Adrenal gland (tissue), 12 donors: ENCODE measurements around the gene LPAR2. TPM values are rescaled to one million over a fixed set of nuclear protein-coding genes. Genes with fewer than 3 reads are reported as not detected.
"Not testable (repeated sequence)": the region's sequence is repeated elsewhere in the genome, so short reads cannot be mapped to it uniquely, and the experiment has no call there.

ENCODE experiments used
- DNase-seq, 7 donors: peaks; one replicate each; pipeline ENCODE4 v3.0.0-alpha.2; 2019 to 2020
- H3K27ac ChIP-seq, 5 donors: fragments of 200-600 bp; sonication (generic) in 4 of 5; 1 replicate in 3 of 5; 2 replicates in 2 of 5; pipeline versions ENCODE4 v1.5.1 to v1.8.0; 2016 to 2020; ENCODE audit warnings: mild to moderate bottlenecking in 1 of 5
- H3K27me3 ChIP-seq: fragments of 200-600 bp; 2 replicates; pipeline ENCODE4 v1.8.0; 2021
- H3K36me3 ChIP-seq, 2 donors: fragments of 200-600 bp; replicated peaks in 1 of 2; 1 replicate in 1 of 2; 2 replicates in 1 of 2; pipeline versions ENCODE4 v1.5.1 to v1.8.0; 2018 to 2022
- H3K4me1 ChIP-seq, 2 donors: fragments of 200-600 bp; replicated peaks in 1 of 2; 1 replicate in 1 of 2; 2 replicates in 1 of 2; pipeline versions ENCODE4 v1.5.1 to v1.8.0; 2018 to 2021
- H3K4me3 ChIP-seq, 4 donors: fragments of 200-600 bp; sonication (generic) in 3 of 4; one replicate each; pipeline ENCODE4 v1.5.1; 2016 to 2018
- H3K9me3 ChIP-seq, 3 donors: fragments of 200-600 bp; sonication (generic) in 1 of 3; replicated peaks in 1 of 3; 1 replicate in 2 of 3; 2 replicates in 1 of 3; pipeline versions ENCODE4 v1.5.1 to v1.8.0; 2016 to 2021
- POLR2A ChIP-seq, 2 donors: fragments of 450-650 bp; IDR thresholded peaks; one replicate each; pipeline ENCODE4 v1.6.1; 2017; ENCODE audit warnings: antibody characterized with exemption in 2 of 2, mild to moderate bottlenecking in 2 of 2, moderate library complexity in 1 of 2
- WGBS, 4 donors: extraction: QIAGEN DNeasy Blood & Tissue Kit in 2 of 4; methylation state at CpG; one replicate each; pipeline versions ENCODE4 v1.1.5 to v1.1.7; 2013 to 2017; 5-methylcytosine and 5-hydroxymethylcytosine counted together
- intact Hi-C, 2 donors: fragments of 100-400 bp; cut with DNase I; formaldehyde crosslinking; loops; one replicate each; pipeline versions ENCODE4 v1.14.1 to v1.15.0; 2022 to 2023
- polyA plus RNA-seq, 3 donors: library from polyadenylated mRNA; stranded (reverse); fragments of 200-250 nt in 2 of 3; fragments of 350-450 nt in 1 of 3; fragmentation: Illumina TruSeq in 1 of 3; extraction: RNeasy Lipid Tissue Mini Kit (QIAGEN cat#74804) in 1 of 3; gene quantifications; one replicate each; pipeline ENCODE4 v1.2.3, GENCODE V29; 2013 to 2014
- total RNA-seq, 9 donors: library from RNA; depleted of rRNA in 4 of 9; stranded (reverse); fragments of >200 nt in 4 of 9; fragments of 120-200 nt in 1 of 9; fragmentation: NEBNext Ultra II Directional in 1 of 9; extraction: Animal tissue kit (Norgen Biotek cat#: 25700) in 1 of 9; gene quantifications; one replicate each; pipeline versions ENCODE4 v1.1.0 to v1.2.4, GENCODE V29; 2013 to 2023
- TF ChIP-seq, protein P1 (sequence below), 6 experiments: fragments of 450-650 bp in 4 of 6; fragments of 200-600 bp in 2 of 6; sonication (generic) in 1 of 6; IDR thresholded peaks; 1 replicate in 5 of 6; 2 replicates in 1 of 6; pipeline versions ENCODE4 v1.5.1 to v1.8.0; 2016 to 2021; ENCODE audit warnings: antibody characterized with exemption in 6 of 6, mild to moderate bottlenecking in 2 of 6, moderate library complexity in 1 of 6
- donor health status: healthy with polysubstance abuse.
- donor health status: Bipolar disorder and iron deficiency.
- donor health status: DM: yes; HTN: yes; CAD: no.
- donor health status: DM: no; HTN: no; CAD: no.
- donor health status: DM: no; HTN: no; CAD: no.
- donor health status: DM: yes; HTN: yes; CAD: no.

The LPAR2 gene
- total and polyA plus RNA-seq, 12 donors, result 0.93 to 10.5 (median 3.7) TPM

DNA sequence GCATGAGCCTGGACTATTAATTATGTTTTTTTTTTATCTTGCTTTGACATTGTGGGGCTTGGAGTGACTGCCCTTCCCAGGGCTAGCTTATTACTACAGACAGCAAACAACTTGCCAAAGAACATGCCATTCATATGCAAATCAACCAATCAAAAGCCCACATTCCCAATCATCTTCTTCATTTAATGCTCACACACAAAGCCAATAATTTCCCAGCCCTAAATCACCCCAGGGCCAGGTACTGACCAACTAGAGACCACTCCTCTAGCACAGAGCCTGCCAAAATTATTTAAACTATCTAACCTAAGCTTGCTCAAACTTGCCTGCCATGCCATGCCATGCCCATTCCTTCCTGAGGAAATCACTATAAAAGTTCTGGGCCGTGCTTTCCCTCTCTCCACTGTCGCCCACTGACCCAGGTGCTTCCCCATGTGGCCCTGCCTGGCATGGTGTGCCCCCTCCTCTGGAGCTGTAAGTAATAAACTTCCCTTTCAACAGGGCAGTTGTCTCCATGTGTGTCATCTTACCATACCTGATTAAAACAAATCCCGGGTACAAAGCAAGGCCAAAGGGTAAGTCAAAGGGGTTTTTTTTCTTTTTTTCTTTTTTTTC, 25.2 kb downstream of the LPAR2 start:
- no peaks in the 10 kb centered on the region for H3K27me3 ChIP-seq
- no peak overlapping the region for H3K4me3 ChIP-seq
- intact Hi-C loops, result no loop called here
- 59 to 65% (median 63%) methylated on average over 3 of the region's 3 CpGs for WGBS, 4 donors
- no peaks in the 10 kb centered on the region for H3K4me1 ChIP-seq
- no peaks in the 10 kb centered on the region for H3K36me3 ChIP-seq
- no peak for DNase-seq
- no peak for TF ChIP-seq POLR2A (IDR thresholded peaks at IDR 0.05)
- no peaks in the 10 kb centered on the region for H3K9me3 ChIP-seq
- no peak overlapping the region for H3K27ac ChIP-seq

DNA sequence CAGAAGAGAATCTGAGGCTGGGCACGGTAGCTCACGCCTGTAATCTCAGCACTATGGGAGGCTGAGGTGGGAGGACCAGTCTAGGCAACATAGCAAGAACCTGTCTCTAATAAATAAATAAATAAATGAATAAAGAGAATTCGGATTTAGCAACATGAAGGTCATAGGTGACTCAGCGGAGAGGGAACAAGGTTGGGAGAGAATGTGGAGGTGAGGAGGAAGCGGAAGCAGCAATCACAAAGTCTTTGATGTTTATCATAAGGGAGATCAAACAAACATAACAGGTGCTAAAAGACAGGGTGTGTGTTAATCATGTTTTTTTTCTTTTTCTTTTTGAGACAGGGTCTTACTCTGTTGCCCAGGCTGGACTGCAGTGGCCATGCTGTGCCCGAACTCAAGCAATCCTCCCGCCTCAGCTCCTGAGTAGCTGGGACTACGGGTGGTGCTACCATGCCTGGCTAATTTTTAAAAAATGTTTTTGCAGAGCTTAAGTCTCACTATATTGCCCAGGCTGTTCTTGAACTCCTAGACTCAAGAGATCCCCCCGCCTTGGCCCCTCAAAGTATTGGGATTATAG, 25.8 kb downstream of the LPAR2 start:
- no peak for TF ChIP-seq POLR2A (IDR thresholded peaks at IDR 0.05)
- TF ChIP-seq, protein P1, sequence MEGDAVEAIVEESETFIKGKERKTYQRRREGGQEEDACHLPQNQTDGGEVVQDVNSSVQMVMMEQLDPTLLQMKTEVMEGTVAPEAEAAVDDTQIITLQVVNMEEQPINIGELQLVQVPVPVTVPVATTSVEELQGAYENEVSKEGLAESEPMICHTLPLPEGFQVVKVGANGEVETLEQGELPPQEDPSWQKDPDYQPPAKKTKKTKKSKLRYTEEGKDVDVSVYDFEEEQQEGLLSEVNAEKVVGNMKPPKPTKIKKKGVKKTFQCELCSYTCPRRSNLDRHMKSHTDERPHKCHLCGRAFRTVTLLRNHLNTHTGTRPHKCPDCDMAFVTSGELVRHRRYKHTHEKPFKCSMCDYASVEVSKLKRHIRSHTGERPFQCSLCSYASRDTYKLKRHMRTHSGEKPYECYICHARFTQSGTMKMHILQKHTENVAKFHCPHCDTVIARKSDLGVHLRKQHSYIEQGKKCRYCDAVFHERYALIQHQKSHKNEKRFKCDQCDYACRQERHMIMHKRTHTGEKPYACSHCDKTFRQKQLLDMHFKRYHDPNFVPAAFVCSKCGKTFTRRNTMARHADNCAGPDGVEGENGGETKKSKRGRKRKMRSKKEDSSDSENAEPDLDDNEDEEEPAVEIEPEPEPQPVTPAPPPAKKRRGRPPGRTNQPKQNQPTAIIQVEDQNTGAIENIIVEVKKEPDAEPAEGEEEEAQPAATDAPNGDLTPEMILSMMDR (IDR thresholded peaks at IDR 0.05), result no peak
- H3K36me3 ChIP-seq, result no peaks in the 10 kb centered on the region
- H3K4me3 ChIP-seq, result no peak overlapping the region
- DNase-seq, result no peak
- WGBS, 4 donors, result 68 to 73% (median 72%) methylated on average over 9 of the region's 9 CpGs
- intact Hi-C loops, result no loop called here
- no peak overlapping the region for H3K27ac ChIP-seq
- H3K27me3 ChIP-seq, result no peaks in the 10 kb centered on the region
- no peaks in the 10 kb centered on the region for H3K4me1 ChIP-seq
- no peaks in the 10 kb centered on the region for H3K9me3 ChIP-seq

DNA sequence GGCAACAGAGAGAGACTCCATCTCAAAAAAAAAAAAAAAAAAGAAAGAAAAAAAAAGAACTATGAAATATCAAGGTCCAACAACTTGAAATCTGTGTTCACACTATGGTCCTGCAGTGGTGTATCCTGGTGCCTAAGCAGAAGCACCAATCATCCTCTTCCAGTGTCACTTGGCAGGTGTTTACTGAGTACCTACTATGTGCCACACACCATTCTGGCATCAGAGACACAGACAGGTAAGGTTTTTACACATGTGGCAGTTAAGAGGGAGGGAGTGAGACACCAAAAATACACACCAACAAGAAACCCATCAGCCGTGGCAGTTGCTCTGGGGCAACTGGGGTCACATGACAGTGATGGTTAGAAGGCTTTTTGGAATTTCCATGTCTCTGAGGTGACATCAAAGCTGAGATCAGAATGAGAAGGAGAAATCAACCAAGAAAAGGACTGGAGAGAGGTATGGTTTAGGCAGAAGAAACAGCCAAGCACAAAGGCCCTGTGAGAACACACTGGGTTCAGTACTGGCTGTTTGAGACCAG, 27.2 kb downstream of the LPAR2 start:
- Histone ChIP-seq H3K9me3 (no peaks in the 10 kb centered on the region), H3K4me1 (no peaks in the 10 kb centered on the region), H3K4me3 (no peak overlapping the region), H3K36me3 (no peaks in the 10 kb centered on the region), H3K27me3 (no peaks in the 10 kb centered on the region), H3K27ac (no peak overlapping the region)
- intact Hi-C loops, result no loop called here
- no peak for DNase-seq
- TF ChIP-seq, protein P1 (IDR thresholded peaks at IDR 0.05), result no peak
- TF ChIP-seq POLR2A (IDR thresholded peaks at IDR 0.05), result no peak
- 81 to 93% (median 83%) methylated on average over 1 of the region's 1 CpG for WGBS, 4 donors

DNA sequence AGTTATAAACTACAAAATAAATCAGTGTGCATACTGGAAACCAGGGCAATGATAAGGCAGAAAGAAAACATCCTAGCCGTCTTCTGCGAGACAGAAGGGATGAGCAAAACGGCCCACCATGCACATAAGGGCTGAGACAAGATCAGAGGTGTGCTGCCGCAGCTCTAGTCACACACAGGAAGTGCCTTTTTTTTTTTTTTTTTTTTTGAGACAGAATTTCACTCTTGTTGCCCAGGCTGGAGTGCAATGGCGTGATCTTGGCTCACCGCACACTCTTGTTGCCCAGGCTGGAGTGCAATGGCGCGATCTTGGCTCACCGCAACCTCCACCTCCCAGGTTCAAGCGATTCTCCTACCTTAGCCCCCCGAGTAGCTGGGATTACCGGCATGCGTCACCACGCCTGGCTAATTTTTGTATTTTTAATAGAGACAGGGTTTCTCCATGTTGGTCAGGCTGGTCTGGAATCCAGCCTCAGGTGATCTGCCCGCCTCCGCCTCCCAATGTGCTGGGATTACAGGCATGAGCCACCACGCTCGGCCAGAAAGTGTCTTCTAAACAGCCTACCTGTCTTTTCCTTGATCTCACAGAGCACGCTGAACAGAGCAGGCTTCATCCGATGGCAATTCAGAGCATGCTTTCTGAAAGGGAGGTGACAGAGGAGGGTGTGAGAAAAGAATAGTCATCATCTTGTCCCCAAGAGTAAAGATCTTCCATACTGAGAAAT, 29.1 kb downstream of the LPAR2 start:
- H3K4me1 ChIP-seq, H3K36me3 ChIP-seq, intact Hi-C loops, H3K4me3 ChIP-seq, H3K27me3 ChIP-seq, H3K9me3 ChIP-seq, H3K27ac ChIP-seq, DNase-seq: not testable (repeated sequence)
- 82 to 92% (median 90%) methylated on average over 20 of the region's 20 CpGs for WGBS, 4 donors

DNA sequence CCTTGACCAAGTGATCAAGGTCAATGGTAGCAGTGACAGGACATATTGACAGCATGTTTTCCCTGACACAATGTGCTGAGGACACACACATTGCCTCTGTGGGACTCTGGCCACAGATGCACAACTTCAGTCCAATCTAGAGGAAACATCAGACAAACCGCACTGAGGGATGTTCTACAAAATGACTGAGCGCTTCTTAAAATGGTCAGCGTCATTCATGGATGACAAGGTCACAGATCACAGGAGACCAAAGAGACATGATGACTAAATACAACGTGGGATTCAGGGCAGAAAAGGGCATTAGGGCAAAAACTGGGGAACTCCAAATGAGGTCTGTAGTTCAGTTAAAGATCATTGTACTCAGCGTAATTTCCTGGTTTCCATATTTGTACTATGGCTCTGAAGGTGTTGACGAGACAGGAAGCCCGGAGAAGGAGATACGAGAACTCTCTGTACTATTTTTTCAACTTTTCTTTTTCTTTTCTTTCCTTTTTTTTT, 30.2 kb downstream of the LPAR2 start:
- intact Hi-C loops, result no loop called here
- no peaks in the 10 kb centered on the region for H3K36me3 ChIP-seq
- no peaks in the 10 kb centered on the region for H3K27me3 ChIP-seq
- no peak for DNase-seq
- H3K4me1 ChIP-seq, result no peaks in the 10 kb centered on the region
- TF ChIP-seq POLR2A (IDR thresholded peaks at IDR 0.05), result no peak
- TF ChIP-seq, protein P1 (IDR thresholded peaks at IDR 0.05), result no peak
- no peak overlapping the region for H3K27ac ChIP-seq
- H3K9me3 ChIP-seq, result no peaks in the 10 kb centered on the region
- 51 to 60% (median 57%) methylated on average over 8 of the region's 8 CpGs for WGBS, 4 donors
- no peak overlapping the region for H3K4me3 ChIP-seq
